A172 (cell line): Measurements from ENCODE around the gene CHRNG. TPM values are rescaled to one million over a fixed set of nuclear protein-coding genes. Genes with fewer than 3 reads are reported as not detected.
A peak's percentile ranks its signal among the peaks of the same experiment; 100 is the strongest.
"Not testable (repeated sequence)": the region's sequence is repeated elsewhere in the genome, so short reads cannot be mapped to it uniquely, and the experiment has no call there.

Source experiments
- DNase-seq: peaks from one replicate; pipeline ENCODE4 v3.0.0-alpha.2; 2015; ENCODE audit warnings: low spot score
- total RNA-seq: library from RNA; depleted of rRNA; stranded (reverse); fragments of >200 nt; shearing (Covaris generic); gene quantifications from 2 replicates; pipeline ENCODE4 v1.2.3, GENCODE V29; 2014

The CHRNG gene
- total RNA-seq, 1 experiment from 2014 or later, result not detected

DNA sequence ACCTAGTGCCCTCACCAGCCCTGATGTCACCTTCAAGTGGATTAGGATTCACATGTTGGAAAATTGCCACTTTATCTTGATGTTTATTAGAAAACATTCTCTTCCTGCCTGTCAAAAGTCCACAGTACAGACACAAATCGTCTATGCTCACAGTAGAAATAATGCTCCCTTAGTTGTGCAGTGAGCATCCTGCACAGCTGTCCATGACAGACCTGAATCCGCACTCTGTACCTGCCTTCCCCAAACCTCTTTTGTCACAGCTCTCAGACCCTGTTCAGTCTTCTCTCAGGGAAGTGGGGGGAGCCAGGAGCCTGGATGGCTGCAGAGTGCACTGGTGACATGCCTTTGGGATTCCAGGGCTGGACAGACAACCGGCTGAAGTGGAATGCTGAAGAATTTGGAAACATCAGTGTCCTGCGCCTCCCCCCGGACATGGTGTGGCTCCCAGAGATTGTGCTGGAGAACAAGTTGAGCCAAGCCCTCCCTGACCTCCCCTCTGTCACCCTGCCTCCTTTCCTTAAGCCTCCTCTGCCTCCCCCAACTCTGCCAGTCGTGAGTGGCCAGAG lies 11.5 kb upstream of the CHRNG start:
- no peak for DNase-seq

DNA sequence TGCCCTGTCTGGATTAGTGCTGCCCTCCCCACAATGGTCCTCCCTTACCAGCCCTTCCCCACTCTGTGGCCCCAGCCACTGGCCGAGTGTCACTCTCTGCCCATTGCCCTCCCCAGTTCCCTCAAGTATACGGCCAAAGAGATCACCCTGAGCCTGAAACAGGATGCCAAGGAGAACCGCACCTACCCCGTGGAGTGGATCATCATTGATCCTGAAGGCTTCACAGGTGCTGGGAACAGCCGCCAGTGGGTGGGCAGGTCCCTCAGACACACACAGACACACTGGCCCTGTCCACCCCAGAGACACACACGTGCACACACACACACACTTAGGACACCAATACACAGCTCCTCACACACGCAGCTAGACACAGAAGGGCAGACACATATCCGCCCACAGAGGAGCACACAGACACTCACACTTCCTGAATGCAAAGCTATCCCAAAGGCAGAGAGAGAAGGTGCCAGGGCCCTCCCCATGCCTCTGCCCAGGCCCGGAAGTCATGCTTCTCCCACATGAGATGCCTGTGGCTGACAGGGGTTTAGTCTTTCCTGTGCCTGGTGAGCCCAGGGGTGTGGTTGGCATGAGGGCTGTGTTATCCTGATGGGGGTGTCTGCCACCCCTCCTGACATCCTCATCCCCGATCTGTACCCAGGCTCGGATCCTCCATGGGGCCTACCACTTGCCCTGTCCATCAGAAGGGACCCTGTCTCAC lies 10.6 kb upstream of the CHRNG start:
- DNase-seq, result peak; percentile 21

DNA sequence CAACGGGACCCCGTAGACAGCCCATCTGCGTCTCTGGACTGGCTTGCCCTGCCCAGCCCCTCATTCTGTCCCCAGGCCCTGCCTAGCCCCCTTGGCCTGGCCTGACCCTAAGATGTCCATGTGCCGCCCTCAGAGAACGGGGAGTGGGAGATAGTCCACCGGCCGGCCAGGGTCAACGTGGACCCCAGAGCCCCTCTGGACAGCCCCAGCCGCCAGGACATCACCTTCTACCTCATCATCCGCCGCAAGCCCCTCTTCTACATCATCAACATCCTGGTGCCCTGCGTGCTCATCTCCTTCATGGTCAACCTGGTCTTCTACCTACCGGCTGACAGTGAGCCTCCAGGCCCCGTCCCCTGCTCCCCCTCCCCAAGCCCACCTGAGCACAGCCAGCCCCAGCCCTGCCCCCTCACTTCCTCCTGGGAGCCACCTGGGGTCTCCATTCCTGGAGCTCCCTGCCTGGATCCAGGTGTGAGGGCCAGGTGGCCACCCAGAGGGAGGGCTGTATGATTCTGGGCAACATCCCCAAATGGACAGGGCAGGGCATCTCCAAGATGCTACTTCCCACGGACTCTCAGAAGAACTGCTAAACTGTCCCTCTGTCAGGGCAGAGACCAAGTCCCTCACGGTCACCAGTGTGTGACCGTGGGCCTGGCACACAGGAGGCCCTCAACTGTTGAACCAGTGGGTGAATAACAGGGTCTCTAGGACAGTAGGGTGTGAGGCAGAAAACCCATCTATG lies 9.5 kb upstream of the CHRNG start:
- DNase-seq, result no peak

DNA sequence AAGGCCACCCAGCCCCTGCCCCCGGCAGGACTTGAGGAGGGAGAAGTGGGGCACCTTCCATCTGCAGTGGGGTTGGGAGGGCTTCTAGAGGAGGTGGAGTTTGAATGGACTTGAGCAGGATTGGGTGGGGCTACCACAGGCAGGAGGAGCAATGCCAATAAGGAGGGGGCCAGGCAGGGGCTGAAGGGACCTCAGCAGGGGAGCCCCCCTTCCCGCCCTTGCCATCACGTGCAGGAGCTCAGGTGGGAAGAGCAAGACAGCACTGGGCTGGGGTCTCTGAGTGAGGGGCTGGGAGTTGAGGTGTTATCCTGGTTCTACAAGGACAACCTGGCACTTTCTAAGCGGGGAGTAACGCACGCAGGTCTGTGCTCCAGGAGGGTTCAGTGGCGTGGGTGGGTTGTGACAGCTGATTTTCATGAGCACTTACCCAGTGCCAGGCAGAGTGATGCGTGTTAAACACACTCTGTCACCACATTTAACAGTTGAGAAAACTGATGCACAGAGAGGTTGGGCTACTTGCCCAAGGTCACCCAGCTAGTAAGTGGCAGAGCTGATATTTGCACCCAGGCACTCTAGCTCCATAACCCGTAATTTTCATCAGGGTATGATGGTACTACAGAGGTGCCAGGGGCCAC lies 8.7 kb upstream of the CHRNG start:
- no peak for DNase-seq

DNA sequence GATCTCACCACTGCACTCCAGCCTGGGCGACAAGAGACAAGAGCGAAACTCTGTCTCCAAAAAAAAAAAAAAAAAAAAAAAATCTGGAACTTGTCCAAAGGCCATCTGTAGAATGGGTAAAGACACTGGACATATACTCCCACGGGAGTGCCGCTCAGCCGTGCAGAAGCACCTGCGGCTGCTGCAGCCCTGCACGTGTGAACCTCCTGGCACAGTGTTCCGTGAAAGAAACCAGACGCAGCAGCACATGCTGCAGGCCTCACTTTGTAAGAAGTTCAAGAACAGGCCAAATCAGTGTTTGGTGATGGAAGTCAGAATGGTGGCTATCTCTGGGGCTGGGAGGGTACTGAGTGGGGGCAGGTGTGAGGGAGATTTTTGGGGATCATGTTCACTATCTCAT lies 7.1 kb upstream of the CHRNG start:
- no peak for DNase-seq

DNA sequence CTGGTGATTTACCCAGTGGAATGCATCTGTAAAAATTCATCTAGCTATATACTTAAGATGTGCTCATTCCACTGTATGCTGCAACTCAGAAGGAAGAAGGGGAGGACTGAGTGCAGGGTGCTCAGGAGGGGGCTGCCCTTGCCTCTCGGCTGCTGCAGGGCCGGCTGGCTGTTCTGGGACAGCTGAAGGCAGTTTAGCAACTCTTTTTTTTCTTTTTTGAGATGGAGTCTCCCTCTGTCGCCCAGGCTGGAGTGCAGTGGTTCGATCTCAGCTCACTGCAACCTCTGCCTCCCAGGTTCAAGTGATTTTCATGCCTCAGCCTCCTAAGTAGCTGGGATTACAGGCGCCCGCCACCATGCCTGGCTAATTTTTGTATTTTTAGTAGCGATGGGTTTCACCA lies 6.7 kb upstream of the CHRNG start:
- not testable (repeated sequence) for DNase-seq

DNA sequence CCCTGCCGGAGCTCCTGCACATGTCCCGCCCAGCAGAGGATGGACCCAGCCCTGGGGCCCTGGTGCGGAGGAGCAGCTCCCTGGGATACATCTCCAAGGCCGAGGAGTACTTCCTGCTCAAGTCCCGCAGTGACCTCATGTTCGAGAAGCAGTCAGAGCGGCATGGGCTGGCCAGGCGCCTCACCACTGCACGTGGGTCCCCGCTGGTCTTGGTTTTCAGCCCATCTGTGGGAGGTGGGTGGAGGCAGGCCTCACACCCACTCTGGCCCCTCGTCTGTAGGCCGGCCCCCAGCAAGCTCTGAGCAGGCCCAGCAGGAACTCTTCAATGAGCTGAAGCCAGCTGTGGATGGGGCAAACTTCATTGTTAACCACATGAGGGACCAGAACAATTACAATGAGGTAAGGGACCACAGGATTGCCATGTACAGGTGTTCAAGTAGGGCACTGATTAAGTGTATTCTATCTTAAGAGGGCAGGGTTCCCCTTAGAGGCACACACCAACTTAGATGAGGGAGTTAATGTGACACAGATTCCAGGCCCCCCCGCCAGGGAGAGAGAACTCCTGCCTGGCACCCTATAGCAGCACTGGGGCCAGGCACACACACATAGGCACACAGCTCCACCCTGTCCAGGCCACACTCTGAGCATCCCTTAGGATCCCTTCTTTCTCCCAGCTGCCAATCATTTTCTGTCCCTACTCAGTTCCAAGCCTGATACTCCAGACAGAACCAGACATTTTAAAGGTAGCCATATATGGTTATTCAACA lies 5.4 kb upstream of the CHRNG start:
- no peak for DNase-seq

DNA sequence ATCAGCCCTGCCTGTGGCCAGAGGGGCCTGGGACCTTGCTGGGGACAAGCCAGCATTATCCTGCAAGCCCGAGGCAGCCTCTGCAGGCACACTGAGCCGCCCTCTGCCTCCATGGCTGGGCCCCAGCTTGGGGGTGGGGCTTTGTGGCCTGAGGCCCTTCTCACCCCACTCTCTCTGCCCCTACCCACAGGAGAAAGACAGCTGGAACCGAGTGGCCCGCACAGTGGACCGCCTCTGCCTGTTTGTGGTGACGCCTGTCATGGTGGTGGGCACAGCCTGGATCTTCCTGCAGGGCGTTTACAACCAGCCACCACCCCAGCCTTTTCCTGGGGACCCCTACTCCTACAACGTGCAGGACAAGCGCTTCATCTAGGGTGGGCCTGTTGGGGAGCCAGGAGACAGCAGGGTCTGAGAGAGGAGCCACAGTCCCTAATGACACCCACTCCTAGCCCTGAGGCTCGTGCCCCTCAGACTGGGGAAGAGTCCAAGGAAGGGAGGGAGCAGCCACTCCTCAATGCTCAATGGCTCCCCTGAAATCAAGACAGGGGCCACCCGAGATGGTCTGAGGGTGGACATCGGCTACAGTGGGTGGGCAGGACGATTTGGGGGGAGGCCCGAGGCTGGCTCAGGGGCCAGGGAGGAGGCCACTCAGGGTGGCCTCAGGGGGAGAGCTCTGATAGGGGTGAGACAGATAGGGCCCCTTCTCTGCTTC lies 4.4 kb upstream of the CHRNG start:
- no peak for DNase-seq

DNA sequence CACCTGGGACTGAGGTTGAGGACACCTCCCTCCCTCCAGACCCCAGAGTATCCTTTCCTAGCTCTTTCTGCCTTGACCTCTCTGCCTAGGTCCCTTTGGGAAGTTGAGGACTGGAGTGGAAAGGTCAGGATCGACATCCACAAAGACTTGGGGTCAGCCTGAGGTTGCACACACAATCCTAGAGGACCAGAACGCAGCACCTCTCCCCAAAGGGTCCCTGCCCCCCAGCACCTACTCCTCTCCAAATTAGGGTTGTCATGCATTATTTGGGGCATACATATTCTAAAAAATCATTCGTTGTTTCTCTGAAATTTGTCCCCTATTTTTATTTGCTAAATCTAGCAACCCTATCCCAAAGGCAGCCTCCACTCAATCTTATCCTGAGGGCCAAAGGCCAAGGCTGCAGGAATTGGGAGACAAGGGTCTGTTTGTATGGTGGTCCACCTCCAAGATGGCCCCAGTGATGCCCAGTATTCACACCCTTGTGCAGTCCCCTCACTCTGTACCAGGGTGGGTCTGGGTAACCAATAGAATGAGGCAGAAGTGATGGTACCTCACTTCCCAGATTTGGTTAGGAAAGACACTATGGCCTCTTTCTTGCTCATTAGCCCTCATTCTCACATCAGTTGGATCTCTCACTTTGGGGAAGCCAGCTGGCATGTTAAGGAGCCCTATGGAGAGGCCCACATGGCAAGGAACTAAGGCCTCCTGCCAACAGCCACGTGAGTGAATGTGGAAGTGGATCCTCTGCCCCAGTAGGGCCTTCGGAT lies 3.5 kb upstream of the CHRNG start:
- no peak for DNase-seq

DNA sequence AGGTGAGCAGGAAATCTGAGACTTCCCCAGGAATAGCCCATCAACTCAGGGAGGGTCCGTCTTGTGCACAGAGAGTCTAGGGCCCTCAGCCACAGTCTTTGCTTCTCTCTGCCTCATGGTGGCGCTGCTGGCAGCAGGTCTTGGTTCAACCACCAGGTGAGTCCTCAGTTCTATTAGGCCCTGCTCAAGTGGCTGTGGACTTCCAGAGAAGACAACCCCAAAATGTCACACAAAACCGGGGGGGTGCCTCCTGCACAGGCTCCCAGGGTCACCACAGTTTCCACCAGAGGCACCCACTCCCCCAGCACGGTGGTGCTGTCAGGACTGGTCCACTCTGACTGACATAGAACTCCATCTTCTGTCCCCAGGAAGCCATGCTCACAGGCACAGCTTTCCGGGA lies 2.4 kb upstream of the CHRNG start:
- no peak for DNase-seq

DNA sequence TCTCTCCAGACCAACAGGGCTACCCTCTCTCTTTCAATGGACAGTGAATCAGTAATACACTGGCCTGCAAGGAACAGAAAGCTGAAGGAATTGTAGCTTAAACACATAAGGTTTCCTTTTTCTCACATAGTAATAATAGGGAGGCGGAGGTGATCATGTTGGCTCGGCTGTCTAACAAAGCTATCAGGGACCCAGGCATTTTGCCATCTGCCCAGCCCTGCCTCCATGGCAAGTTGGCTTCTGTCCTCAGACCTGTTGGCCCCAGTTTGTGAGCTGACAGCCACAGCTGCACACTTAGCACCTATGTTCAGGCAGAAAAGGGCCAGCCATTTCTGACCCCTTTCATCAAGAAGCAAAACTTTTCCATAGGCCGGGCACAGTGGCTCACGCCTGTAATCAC lies 2.0 kb upstream of the CHRNG start:
- no peak for DNase-seq

DNA sequence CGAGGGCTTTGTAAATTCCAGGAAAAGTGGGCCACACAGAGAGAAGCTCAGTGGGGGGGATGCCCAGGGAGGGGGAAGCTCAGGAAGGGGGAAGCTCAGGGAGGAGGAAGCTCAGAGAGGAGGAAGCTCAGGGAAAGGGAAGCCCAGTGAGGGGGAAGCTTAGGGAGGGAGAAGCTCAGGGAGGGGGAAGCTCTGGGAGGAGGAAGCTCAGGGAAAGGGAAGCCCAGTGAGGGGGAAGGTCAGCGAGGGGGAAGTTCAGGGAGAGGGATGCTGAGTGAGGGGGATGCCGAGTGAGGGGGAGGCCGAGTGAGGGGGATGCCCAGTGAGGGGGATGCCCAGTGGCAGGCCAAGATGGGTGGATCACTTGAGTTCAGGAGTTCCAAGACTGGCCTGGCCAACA lies 821 bp upstream of the CHRNG start:
- DNase-seq, result no peak

DNA sequence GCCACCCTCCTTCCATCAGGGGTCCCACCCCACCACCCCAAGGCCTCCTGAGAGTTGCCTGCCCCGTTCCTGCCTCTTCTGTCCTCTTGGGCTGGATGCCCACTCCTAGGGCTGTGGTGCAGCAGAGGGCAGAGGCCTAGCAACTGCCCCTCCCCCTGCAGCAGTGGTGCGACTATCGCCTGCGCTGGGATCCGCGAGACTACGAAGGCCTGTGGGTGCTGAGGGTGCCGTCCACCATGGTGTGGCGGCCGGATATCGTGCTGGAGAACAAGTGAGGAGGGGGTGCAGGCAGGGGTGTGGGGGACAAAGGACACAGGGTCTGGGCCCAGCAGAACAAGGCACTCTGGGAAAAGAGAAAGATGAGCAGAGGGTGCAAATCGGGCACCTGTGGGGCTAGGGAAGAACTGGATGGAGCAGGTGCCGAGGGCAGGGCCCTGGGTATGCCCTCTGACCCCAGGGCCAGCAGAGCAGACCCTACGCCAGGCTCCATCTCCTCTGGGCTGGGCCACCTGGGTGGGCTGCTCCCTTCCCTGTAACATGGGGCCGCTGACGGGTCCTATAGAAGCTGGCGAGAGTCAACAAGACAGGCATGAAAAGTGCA lies 1.0 kb downstream of the CHRNG start:
- no peak for DNase-seq

DNA sequence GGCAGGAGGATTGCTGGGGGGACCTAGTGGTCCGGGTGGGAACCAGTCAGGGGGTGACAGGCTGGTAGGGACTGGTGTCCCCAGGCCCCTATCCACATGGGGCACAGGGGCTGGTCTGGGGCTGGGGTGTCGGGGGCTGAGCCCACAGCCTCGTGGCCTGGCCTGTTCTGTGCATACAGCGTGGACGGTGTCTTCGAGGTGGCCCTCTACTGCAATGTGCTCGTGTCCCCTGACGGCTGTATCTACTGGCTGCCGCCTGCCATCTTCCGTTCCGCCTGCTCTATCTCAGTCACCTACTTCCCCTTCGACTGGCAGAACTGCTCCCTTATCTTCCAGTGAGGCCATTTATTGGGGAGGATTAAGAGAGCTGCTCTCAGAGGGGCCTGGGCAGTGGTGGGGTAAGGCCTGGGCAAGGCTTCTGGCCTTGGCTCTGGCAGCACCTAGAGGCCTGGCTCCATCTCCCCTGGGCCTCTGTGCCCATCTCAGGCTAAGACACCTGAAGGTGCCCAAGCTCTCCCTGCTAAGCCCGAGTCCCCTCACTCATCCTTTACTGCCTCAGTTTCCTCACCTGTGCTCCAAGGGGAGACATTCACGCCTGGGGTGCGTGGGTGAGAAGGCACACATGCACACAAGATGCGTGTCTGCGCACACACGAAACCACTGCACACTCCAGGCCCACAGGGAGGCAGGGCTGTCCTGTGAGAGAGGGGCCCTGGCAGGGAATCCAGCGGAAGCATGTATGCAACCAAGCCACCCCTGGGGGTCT lies 1.9 kb downstream of the CHRNG start:
- DNase-seq, result no peak

DNA sequence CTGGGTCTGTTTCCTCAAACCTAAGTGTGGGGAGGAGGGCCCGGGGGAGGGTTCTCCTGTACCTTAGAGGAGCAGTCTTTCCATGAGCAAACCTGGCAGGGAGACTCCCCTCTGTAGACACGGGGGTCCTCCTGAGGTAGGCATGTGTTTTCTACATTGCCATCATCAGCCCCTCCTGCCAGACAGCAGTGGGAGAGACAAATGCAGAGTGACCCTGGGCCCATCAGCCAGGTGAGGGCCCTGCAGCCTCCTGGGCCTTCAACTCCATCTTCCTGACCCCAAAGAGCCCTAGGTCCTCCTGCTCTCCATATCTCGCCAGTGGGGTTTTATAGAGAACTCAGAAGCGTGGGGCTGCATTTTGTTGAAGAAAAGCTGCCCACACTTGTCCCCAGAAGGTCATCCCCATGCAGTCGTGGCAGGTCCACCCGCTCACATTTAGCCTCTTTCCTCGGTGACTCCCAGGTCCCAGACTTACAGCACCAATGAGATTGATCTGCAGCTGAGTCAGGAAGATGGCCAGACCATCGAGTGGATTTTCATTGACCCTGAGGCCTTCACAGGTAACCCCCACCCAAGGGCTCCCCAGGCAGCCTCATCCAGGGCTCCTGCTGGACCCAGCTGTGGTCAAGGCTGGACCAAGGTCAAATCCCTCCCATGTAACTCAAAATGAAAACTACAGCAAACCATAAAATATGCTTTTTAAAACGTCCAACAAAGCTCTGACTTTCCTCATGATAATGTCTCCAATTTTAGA lies 2.6 kb downstream of the CHRNG start:
- DNase-seq, result no peak

DNA sequence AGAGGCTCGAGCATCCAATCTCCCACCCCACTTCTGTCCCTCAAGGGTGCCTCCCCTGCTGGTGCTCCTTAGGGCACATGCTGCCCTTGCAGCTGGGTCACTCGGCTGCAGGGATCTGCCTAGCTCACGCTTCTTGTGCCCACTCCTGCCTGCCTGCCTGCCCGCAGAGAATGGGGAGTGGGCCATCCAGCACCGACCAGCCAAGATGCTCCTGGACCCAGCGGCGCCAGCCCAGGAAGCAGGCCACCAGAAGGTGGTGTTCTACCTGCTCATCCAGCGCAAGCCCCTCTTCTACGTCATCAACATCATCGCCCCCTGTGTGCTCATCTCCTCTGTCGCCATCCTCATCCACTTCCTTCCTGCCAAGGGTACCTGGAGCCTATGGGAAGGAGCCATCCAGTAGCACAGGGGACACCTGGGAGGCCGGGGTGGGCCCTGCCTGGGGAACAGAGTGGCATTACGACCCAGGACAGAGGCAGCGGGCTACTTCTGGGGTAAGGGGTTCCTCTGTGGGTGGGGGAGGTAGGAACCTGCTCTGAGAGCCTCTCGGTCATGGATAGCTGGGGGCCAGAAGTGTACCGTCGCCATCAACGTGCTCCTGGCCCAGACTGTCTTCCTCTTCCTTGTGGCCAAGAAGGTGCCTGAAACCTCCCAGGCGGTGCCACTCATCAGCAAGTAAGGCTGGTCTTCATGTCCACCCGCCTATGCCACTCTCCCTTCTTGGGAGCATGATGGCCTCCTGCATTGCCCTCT lies 3.4 kb downstream of the CHRNG start:
- DNase-seq, result no peak

DNA sequence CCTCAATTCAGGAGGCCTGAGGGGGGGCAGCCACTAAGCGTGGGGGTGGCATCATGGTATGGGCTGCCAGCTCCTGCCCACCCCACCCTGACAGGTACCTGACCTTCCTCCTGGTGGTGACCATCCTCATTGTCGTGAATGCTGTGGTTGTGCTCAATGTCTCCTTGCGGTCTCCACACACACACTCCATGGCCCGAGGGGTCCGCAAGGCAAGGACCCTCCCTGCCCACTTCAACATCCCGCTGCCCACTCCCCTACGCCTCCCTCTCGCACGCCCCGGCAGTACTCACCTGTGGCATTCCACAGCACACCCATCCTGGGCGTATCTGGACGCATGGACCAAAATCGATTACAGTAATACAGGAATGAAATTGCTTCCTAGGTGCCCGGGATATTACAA lies 4.0 kb downstream of the CHRNG start:
- no peak for DNase-seq
